Mesendoderm (in vitro differentiated cells): Measurements from ENCODE around the gene TMEM63B.
"Not testable (repeated sequence)": the region's sequence is repeated elsewhere in the genome, so short reads cannot be mapped to it uniquely, and the experiment has no call there.

Experiments
- DNase-seq: peaks from one replicate; pipeline ENCODE4 v3.0.0; 2013
- H2AK5ac ChIP-seq: 2 replicates; pipeline ENCODE4 v1.6.1; 2013; ENCODE audit warnings: low read length, inconsistent platforms
- H2BK120ac ChIP-seq: 2 replicates; pipeline ENCODE4 v1.6.1; 2013; ENCODE audit warnings: low read depth, mild to moderate bottlenecking, low read length, moderate library complexity, mixed read lengths
- H2BK15ac ChIP-seq: replicated peaks from 2 replicates; pipeline ENCODE4 v1.6.1; 2013; ENCODE audit warnings: low read depth, mild to moderate bottlenecking, moderate library complexity
- H2BK5ac ChIP-seq: 2 replicates; pipeline ENCODE4 v1.6.1; 2013; ENCODE audit warnings: low read length, inconsistent platforms
- H3K18ac ChIP-seq: 2 replicates; pipeline ENCODE4 v1.6.1; 2013; ENCODE audit warnings: mild to moderate bottlenecking, low read length, mixed read lengths
- H3K23ac ChIP-seq: one replicate; pipeline ENCODE4 v1.6.1; 2013; ENCODE audit warnings: low read length
- H3K27ac ChIP-seq: 2 replicates; pipeline ENCODE4 v1.5.1; 2013; ENCODE audit warnings: low read depth, mild to moderate bottlenecking, inconsistent platforms, low read length, moderate library complexity
- H3K27me3 ChIP-seq: 2 replicates; pipeline ENCODE4 v1.6.1; 2013; ENCODE audit warnings: low read length, control low read depth, mild to moderate bottlenecking, inconsistent platforms; ENCODE audit not compliant: insufficient read depth, poor library complexity
- H3K36me3 ChIP-seq: 2 replicates; pipeline ENCODE4 v1.6.1; 2013; ENCODE audit warnings: low read length, inconsistent platforms; ENCODE audit not compliant: control insufficient read depth, insufficient read depth
- H3K4ac ChIP-seq: one replicate; pipeline ENCODE4 v1.6.1; 2013; ENCODE audit warnings: low read depth, mild to moderate bottlenecking, low read length, moderate library complexity
- H3K4me1 ChIP-seq: 2 replicates; pipeline ENCODE4 v1.6.1; 2013; ENCODE audit warnings: low read depth, low read length, inconsistent platforms; ENCODE audit not compliant: control insufficient read depth
- H3K4me2 ChIP-seq: 2 replicates; pipeline ENCODE4 v1.6.1; 2013; ENCODE audit warnings: low read length
- H3K4me3 ChIP-seq: 2 replicates; pipeline ENCODE4 v1.5.1; 2013; ENCODE audit warnings: mild to moderate bottlenecking, low read length
- H3K56ac ChIP-seq: one replicate; pipeline ENCODE4 v1.6.1; 2013; ENCODE audit warnings: low read length
- H3K79me1 ChIP-seq: 2 replicates; pipeline ENCODE4 v1.6.1; 2013; ENCODE audit warnings: low read length, inconsistent platforms
- H3K79me2 ChIP-seq: 2 replicates; pipeline ENCODE4 v1.6.1; 2013; ENCODE audit warnings: mild to moderate bottlenecking, low read length; ENCODE audit not compliant: control insufficient read depth, insufficient read depth
- H3K9ac ChIP-seq: 2 replicates; pipeline ENCODE4 v1.6.1; 2013; ENCODE audit warnings: low read length, inconsistent platforms
- H4K5ac ChIP-seq: one replicate; pipeline ENCODE4 v1.6.1; 2013; ENCODE audit warnings: low read length
- H4K8ac ChIP-seq: one replicate; pipeline ENCODE4 v1.6.1; 2013; ENCODE audit warnings: low read depth, mild to moderate bottlenecking, control low read depth, low read length, moderate library complexity
- WGBS: extraction: QIAGEN DNeasy Blood & Tissue Kit; methylation state at CpG from one replicate; pipeline ENCODE4 v1.1.7; 2013; ENCODE audit warnings: low lambda C conversion rate, missing lambda C conversion rate; ENCODE audit not compliant: insufficient coverage; ENCODE audit errors: extremely low coverage; 5-methylcytosine and 5-hydroxymethylcytosine counted together

TMEM63B gene

DNA sequence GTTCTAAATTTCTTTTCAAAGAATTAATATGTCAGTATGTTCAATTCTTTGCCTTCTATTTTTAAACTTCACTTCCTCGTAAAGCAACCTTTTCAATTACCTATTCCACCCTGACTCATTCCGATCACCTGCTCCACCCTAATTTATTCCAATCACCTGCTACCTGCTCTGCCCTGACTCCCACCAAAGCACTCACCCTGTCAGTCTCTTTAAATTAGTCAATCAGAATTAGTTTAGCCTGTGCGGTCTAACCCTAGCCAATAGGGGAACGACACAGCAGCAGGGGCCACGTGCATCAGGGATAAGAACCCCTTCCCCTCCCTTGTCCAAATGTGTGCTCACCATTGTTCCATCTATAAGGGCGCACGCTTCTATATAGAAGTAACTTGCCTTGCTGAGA lies 58.0 kb downstream of the TMEM63B start:
- no CpG with 5 or more reads among the region's 7 CpGs for WGBS
- not testable (repeated sequence) for H3K27ac ChIP-seq, H3K56ac ChIP-seq, H2BK5ac ChIP-seq, H3K18ac ChIP-seq, H3K79me1 ChIP-seq, H2BK120ac ChIP-seq, H4K5ac ChIP-seq, H3K4me1 ChIP-seq, DNase-seq, H3K9ac ChIP-seq, H3K27me3 ChIP-seq, H3K4me2 ChIP-seq, H3K4ac ChIP-seq, H3K4me3 ChIP-seq, H4K8ac ChIP-seq, H3K79me2 ChIP-seq, H3K23ac ChIP-seq, H2BK15ac ChIP-seq, H3K36me3 ChIP-seq, H2AK5ac ChIP-seq

GRCh38 chr6:44185953-44186634 lies 58.7 kb downstream of the TMEM63B start:
- peaks cover 2% of the 10 kb centered on the region for H3K4me1 ChIP-seq
- H3K27ac ChIP-seq: no peak overlapping the region
- H3K79me1 ChIP-seq: no peaks in the 10 kb centered on the region
- DNase-seq: peak; percentile 66
- no peaks in the 10 kb centered on the region for H3K36me3 ChIP-seq
- no peak overlapping the region for H2BK15ac ChIP-seq
- H4K8ac ChIP-seq: no peak overlapping the region
- no peak overlapping the region for H3K4me3 ChIP-seq
- H3K56ac ChIP-seq: peak overlapping the region; percentile 65
- H2BK5ac ChIP-seq: no peak overlapping the region
- no CpG with 5 or more reads among the region's 9 CpGs for WGBS
- H3K18ac ChIP-seq: no peak overlapping the region
- no peak overlapping the region for H3K4me2 ChIP-seq
- no peaks in the 10 kb centered on the region for H3K27me3 ChIP-seq
- no peaks in the 10 kb centered on the region for H3K79me2 ChIP-seq
- no peak overlapping the region for H3K23ac ChIP-seq
- H3K9ac ChIP-seq: no peak overlapping the region
- H2BK120ac ChIP-seq: no peak overlapping the region
- H4K5ac ChIP-seq: no peak overlapping the region
- no peak overlapping the region for H2AK5ac ChIP-seq
- H3K4ac ChIP-seq: no peak overlapping the region

GRCh38 chr6:44186635-44187025 lies 59.3 kb downstream of the TMEM63B start:
- Histone ChIP-seq H3K23ac (no peak overlapping the region), H2BK15ac (no peak overlapping the region), H3K18ac (no peak overlapping the region), H4K5ac (no peak overlapping the region), H2AK5ac (no peak overlapping the region), H3K4me2 (no peak overlapping the region), H3K79me2 (no peaks in the 10 kb centered on the region), H3K4me1 (peaks cover 2% of the 10 kb centered on the region), H3K9ac (no peak overlapping the region), H2BK120ac (no peak overlapping the region), H3K56ac (no peak overlapping the region), H3K4me3 (no peak overlapping the region), H4K8ac (no peak overlapping the region), H3K79me1 (no peaks in the 10 kb centered on the region), H3K27ac (no peak overlapping the region), H3K4ac (no peak overlapping the region), H3K27me3 (no peaks in the 10 kb centered on the region), H2BK5ac (no peak overlapping the region), H3K36me3 (no peaks in the 10 kb centered on the region)
- whole genome bisulfite sequencing: no CpG with 5 or more reads among the region's 7 CpGs
- DNase-seq: no peak

DNA sequence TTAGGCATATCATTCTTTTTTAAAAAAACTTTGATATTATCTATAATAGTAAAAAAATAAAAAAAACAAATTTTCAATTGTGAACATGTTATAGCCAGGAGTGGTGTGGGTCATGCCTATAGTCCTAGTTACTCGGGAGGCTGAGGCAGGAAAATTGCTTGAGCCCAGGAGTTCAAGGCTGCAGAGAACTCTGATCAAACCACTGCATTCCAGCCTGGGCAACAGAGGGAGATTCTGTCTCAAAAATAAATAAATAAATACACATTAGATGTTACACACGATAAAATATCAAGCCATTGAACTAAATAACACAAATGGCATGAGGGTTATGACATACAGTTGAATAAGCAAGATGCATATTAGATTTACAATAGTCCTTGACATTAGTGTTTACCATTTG lies 61.5 kb downstream of the TMEM63B start:
- H4K5ac ChIP-seq: no peak overlapping the region
- no peak overlapping the region for H2AK5ac ChIP-seq
- no peak overlapping the region for H3K4ac ChIP-seq
- H3K4me3 ChIP-seq: no peak overlapping the region
- H3K4me1 ChIP-seq: peaks cover 10% of the 10 kb centered on the region
- H2BK5ac ChIP-seq: no peak overlapping the region
- DNase-seq: no peak
- H3K27me3 ChIP-seq: no peaks in the 10 kb centered on the region
- H3K36me3 ChIP-seq: no peaks in the 10 kb centered on the region
- H3K27ac ChIP-seq: no peak overlapping the region
- no peak overlapping the region for H3K9ac ChIP-seq
- whole genome bisulfite sequencing: no CpG with 5 or more reads among the region's 2 CpGs
- H3K79me1 ChIP-seq: no peaks in the 10 kb centered on the region
- no peak overlapping the region for H2BK15ac ChIP-seq
- no peak overlapping the region for H3K23ac ChIP-seq
- H3K56ac ChIP-seq: no peak overlapping the region
- H3K18ac ChIP-seq: no peak overlapping the region
- H4K8ac ChIP-seq: no peak overlapping the region
- H3K79me2 ChIP-seq: no peaks in the 10 kb centered on the region
- H3K4me2 ChIP-seq: no peak overlapping the region
- no peak overlapping the region for H2BK120ac ChIP-seq

DNA sequence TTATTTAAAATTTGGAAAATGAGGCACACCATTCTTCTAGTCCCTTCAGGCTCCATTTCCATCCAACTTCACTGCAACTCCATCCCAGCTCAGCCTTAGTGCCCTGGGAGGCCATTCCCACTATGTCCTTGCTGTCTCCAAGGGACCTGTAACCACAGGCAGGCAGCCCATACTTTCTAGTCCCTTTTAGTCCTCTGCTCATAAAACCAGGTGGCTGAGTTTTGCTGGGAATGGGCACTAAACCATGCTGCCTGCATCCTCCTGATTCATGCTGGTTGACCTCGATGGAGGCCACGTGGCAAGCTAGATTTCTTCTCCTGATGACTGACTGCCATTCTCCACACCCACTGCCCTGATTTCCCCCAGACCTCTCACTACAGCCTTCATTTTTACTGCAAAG lies 61.9 kb downstream of the TMEM63B start:
- Histone ChIP-seq H2AK5ac (no peak overlapping the region), H3K79me1 (no peaks in the 10 kb centered on the region), H3K23ac (no peak overlapping the region), H3K18ac (no peak overlapping the region), H3K4me3 (no peak overlapping the region), H4K8ac (no peak overlapping the region), H3K4me1 (peaks cover 10% of the 10 kb centered on the region), H3K56ac (no peak overlapping the region), H3K36me3 (no peaks in the 10 kb centered on the region), H3K4me2 (no peak overlapping the region), H4K5ac (no peak overlapping the region), H3K4ac (no peak overlapping the region), H3K27ac (no peak overlapping the region), H2BK120ac (no peak overlapping the region), H3K27me3 (no peaks in the 10 kb centered on the region), H3K79me2 (no peaks in the 10 kb centered on the region), H2BK15ac (no peak overlapping the region), H2BK5ac (no peak overlapping the region), H3K9ac (no peak overlapping the region)
- DNase-seq: no peak
- no CpG with 5 or more reads among the region's 2 CpGs for WGBS

DNA sequence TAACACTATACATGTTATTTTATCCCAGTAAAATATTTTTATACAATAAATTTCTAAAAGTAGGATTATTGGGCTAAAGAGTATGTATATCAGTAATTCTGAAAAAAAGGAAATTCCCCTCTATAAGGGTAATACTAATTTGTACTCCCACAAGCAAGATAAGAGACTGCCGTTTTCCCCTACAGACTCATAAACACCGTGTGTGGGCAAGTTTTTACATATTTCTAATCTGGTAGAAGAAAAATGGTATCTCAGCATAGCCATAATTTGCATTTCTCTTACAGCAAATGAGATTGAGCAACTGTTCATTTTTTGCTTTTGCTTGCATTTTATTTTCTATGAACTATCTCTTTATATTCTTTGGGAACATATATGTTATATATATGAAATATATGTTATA lies 63.4 kb downstream of the TMEM63B start:
- Histone ChIP-seq H3K4me2 (no peak overlapping the region), H3K36me3 (no peaks in the 10 kb centered on the region), H2BK120ac (no peak overlapping the region), H4K8ac (no peak overlapping the region), H3K9ac (no peak overlapping the region), H3K79me1 (no peaks in the 10 kb centered on the region), H3K4me1 (peaks cover 10% of the 10 kb centered on the region), H3K27ac (no peak overlapping the region), H3K18ac (no peak overlapping the region), H3K27me3 (no peaks in the 10 kb centered on the region), H2BK5ac (no peak overlapping the region), H2BK15ac (no peak overlapping the region), H3K79me2 (no peaks in the 10 kb centered on the region), H3K4ac (no peak overlapping the region), H3K56ac (no peak overlapping the region), H3K23ac (no peak overlapping the region), H2AK5ac (no peak overlapping the region), H3K4me3 (no peak overlapping the region), H4K5ac (no peak overlapping the region)
- no CpG with 5 or more reads among the region's 2 CpGs for WGBS
- DNase-seq: no peak
